ENCODE results near the gene MAP3K14. TPM values are rescaled to one million over a fixed set of nuclear protein-coding genes. Genes with fewer than 3 reads are reported as not detected.
A peak's percentile ranks its signal among the peaks of the same experiment; 100 is the strongest.

Gene MAP3K14
- 3.6 and 4.1 TPM in 2 replicates for total RNA-seq (2012; rRNA removed)
- 19.9 and 21.7 TPM in 2 replicates for polyA plus RNA-seq (2012; rRNA removed)
- 11.1 and 15.2 TPM in 2 replicates for polyA plus RNA-seq (2012; cell fraction: cytosol; rRNA removed)
- 52.0 and 95.3 TPM in 2 replicates for polyA plus RNA-seq (2012; cell fraction: nucleus; rRNA removed; ENCODE audit: low replicate concordance)
- percentile 95 among the genes with signal in this experiment for Bru-seq, nascent RNA
- percentile 94 among the genes with signal in this experiment for BruChase-seq, experiment 1, labeled RNA remaining after a 6-hour chase
- BruChase-seq, experiment 2, labeled RNA remaining after a 2-hour chase = percentile 89 among the genes with signal in this experiment
- long read RNA-seq, full-length matches to known transcripts = 2 of 20 reads
- long read RNA-seq, partial matches to known transcripts = 9 of 20 reads
- long read RNA-seq, other reads (novel, unspliced or antisense) = 9 of 20 reads

GRCh38 chr17:45316434-45317110 is at the start of gene MAP3K14:
MAP3K14 (minus strand) TSS chr17:45317020; CDS start chr17:45290745, 26,275 bp downstream.
- Histone ChIP-seq H2BK20ac (ENCODE audit: low read depth, low read length) (peak within 1 kb of the TSS; percentile 17; the same call in 1 of the 2 replicates), H3K36me3 (ENCODE audit: control insufficient read depth, insufficient read depth, low read length) (no peaks in the 10 kb centered on the region), H3K4me1 (ENCODE audit: control insufficient read depth, insufficient read depth, low read length) (peaks cover 48% of the 10 kb centered on the region), H2BK5ac (ENCODE audit: low read depth, low read length, poor library complexity, severe bottlenecking) (peak within 1 kb of the TSS; percentile 89), H3K4ac (ENCODE audit: low read depth, low read length) (peak within 1 kb of the TSS; percentile 85), H4K5ac (ENCODE audit: low read depth, low read length) (peak within 1 kb of the TSS; percentile 3), H3K4me2 (ENCODE audit: low read depth, low read length) (peak within 1 kb of the TSS; percentile 99), H3K27ac (ENCODE audit: insufficient read depth, low read length) (peak within 1 kb of the TSS; percentile 96), H3K9me1 (ENCODE audit: insufficient read depth, low read length) (peaks cover 42% of the 10 kb centered on the region), H3K79me1 (ENCODE audit: low read depth in 1 of 2, low read length in 2 of 2) (peaks cover 14 to 56% of the 10 kb centered on the region in 2 experiments), H4K8ac (ENCODE audit: low read depth in 2 of 2, low read length in 2 of 2) (peak within 1 kb of the TSS in 1 of 2 experiments; percentile 85; a peak in 3 of 4 replicates), H3K4me3 (ENCODE audit: insufficient read depth, low read depth, low read length) (peak within 1 kb of the TSS; percentile 95), H3K9me3 (ENCODE audit: control insufficient read depth, insufficient read depth, low read length) (no peaks in the 10 kb centered on the region), H3K9ac (ENCODE audit: low read depth, low read length) (peak within 1 kb of the TSS; percentile 90), H2AK9ac (replicated peaks; ENCODE audit: low read depth, low read length, poor library complexity) (peak within 1 kb of the TSS; percentile 91), H3K56ac (ENCODE audit: extremely low read depth, insufficient read depth, low read length) (peak within 1 kb of the TSS; percentile 73), H4K20me1 (ENCODE audit: insufficient read depth, low read length) (peaks cover 54% of the 10 kb centered on the region), H2AFZ (replicated peaks; ENCODE audit: low read length, poor library complexity) (peak within 1 kb of the TSS; percentile 93), H3K18ac (ENCODE audit: low read depth, low read length) (peak within 1 kb of the TSS; percentile 78), H4K91ac (ENCODE audit: insufficient read depth, low read depth, low read length) (peak within 1 kb of the TSS; percentile 76), H3K14ac (replicated peaks; ENCODE audit: low read depth, low read length) (peak within 1 kb of the TSS; percentile 94), H3K27me3 (ENCODE audit: control insufficient read depth, insufficient read depth, low read length) (no peaks in the 10 kb centered on the region), H3K23ac (ENCODE audit: low read depth, low read length) (peak within 1 kb of the TSS; percentile 81), H2BK120ac (ENCODE audit: low read depth, low read length) (peak within 1 kb of the TSS; percentile 77), H2AK5ac (ENCODE audit: low read depth, low read length) (peak within 1 kb of the TSS; percentile 61), H2BK15ac (ENCODE audit: low read depth, low read length) (0 out of 3 replicates have a peak within 1 kb of the TSS, but pooled peaks have one; percentile 13)
- dilution Hi-C loops (cut with HindIII; ENCODE audit: low sequenced_read_pairs, unreplicated experiment) = no loop called here
- TF ChIP-seq MXI1 (IDR thresholded peaks at IDR 0.05; ENCODE audit: borderline replicate concordance, low read depth, low read length) (peak; percentile 64; the same call in 1 of the 2 replicates), POLR2A (IDR thresholded peaks at IDR 0.05; ENCODE audit: low read depth, low read length) (peak; percentile 95), SMC3 (IDR thresholded peaks at IDR 0.05; ENCODE audit: low read depth, low read length) (no peak), ELK1 (IDR thresholded peaks at IDR 0.05; ENCODE audit: borderline replicate concordance, low read depth, low read length) (no peak), MAFK (IDR thresholded peaks at IDR 0.05; ENCODE audit: low read depth, low read length) (no peak), RCOR1 (IDR thresholded peaks at IDR 0.05; ENCODE audit: insufficient replicate concordance, low read length) (no peak), CTCF (conservative IDR thresholded peaks at IDR 0.05; ENCODE audit: low read depth, low read length) (peak; percentile 24), MAZ (IDR thresholded peaks at IDR 0.05; ENCODE audit: borderline replicate concordance, low read depth, low read length) (no peak), RFX5 (IDR thresholded peaks at IDR 0.05; ENCODE audit: low read depth, low read length) (no peak), FOS (IDR thresholded peaks at IDR 0.05; ENCODE audit: low read depth, low read length) (no peak), RAD21 (IDR thresholded peaks at IDR 0.05; ENCODE audit: low read length) (peak; percentile 39), CHD1 (IDR thresholded peaks at IDR 0.05; ENCODE audit: low read depth, low read length) (no peak), BHLHE40 (IDR thresholded peaks at IDR 0.05; ENCODE audit: low read depth, low read length) (no peak)
- peak; percentile 33 for ATAC-seq (ENCODE audit: low read depth)
- ChIA-PET POLR2A (ENCODE audit: unreplicated experiment) (interaction anchor here (0.7 to 1.4 kb wide), 4 partner anchors 8 to 168 kb away, joined by 3 read pairs; partner anchors contain the start of gene HEXIM1), CTCF (interaction anchor here (0.6 to 1.5 kb wide), 8 partner anchors 9 to 181 kb away, joined by 3 to 5 read pairs (median 4); partner anchors contain the start of gene ACBD4)
- peak; percentile 64 for DNase-seq
- intact Hi-C loops (cut with micrococcal nuclease) = loop anchor here (1.0 to 5.0 kb wide), 4 partner anchors 39 to 99 kb away; no protein-coding TSS in a partner anchor
- 0% methylated on average over 41 of the region's 83 CpGs; no CpG with 5 or more reads in 1 of the 2 experiments for WGBS, 2 experiments (ENCODE audit: extremely low coverage in 2 of 2, insufficient read length in 1 of 2)
- in situ Hi-C loops (cut with MboI; ENCODE audit: low sequenced_read_pairs) = no loop called here
- BruUV-seq (replicated peaks) = no TSS peak
